Measurements from ENCODE around the gene LBR. TPM values are rescaled to one million over a fixed set of nuclear protein-coding genes. Genes with fewer than 3 reads are reported as not detected.
A peak's percentile ranks its signal among the peaks of the same experiment; 100 is the strongest.

LBR gene
- total and polyA plus RNA-seq, 2 of the 4 experiments (the other 2 are of a cell fraction) = 21.3 to 24.9 TPM

GRCh38 chr1:225464851-225465792, 37.3 kb upstream of the LBR start:
- peak; percentile 10; the same call in 1 of the 2 replicates for ATAC-seq (ENCODE audit: low read depth)
- Histone ChIP-seq H3K4ac (ENCODE audit: low read depth, low read length) (no peak overlapping the region), H3K4me3 (ENCODE audit: insufficient read depth, low read depth, low read length) (no peak overlapping the region), H4K8ac (ENCODE audit: low read depth in 2 of 2, low read length in 2 of 2) (no peak overlapping the region), H2AFZ (replicated peaks; ENCODE audit: low read length, poor library complexity) (peak overlapping the region; percentile 1), H3K56ac (ENCODE audit: extremely low read depth, insufficient read depth, low read length) (no peak overlapping the region), H3K23ac (ENCODE audit: low read depth, low read length) (no peak overlapping the region), H4K20me1 (ENCODE audit: insufficient read depth, low read length) (no peaks in the 10 kb centered on the region; the same call in 1 of the 2 replicates), H3K9me3 (ENCODE audit: control insufficient read depth, insufficient read depth, low read length) (no peaks in the 10 kb centered on the region), H3K9me1 (ENCODE audit: insufficient read depth, low read length) (0 out of 2 replicates have a peak, but pooled peaks cover 4% of the 10 kb centered on the region), H2BK120ac (ENCODE audit: low read depth, low read length) (no peak overlapping the region), H4K91ac (ENCODE audit: insufficient read depth, low read depth, low read length) (no peak overlapping the region), H2AK9ac (replicated peaks; ENCODE audit: low read depth, low read length, poor library complexity) (no peak overlapping the region), H3K27ac (ENCODE audit: insufficient read depth, low read length) (no peak overlapping the region), H2AK5ac (ENCODE audit: low read depth, low read length) (no peak overlapping the region), H3K18ac (ENCODE audit: low read depth, low read length) (no peak overlapping the region), H3K14ac (replicated peaks; ENCODE audit: low read depth, low read length) (no peak overlapping the region), H3K9ac (ENCODE audit: low read depth, low read length) (no peak overlapping the region), H4K5ac (ENCODE audit: low read depth, low read length) (no peak overlapping the region), H3K4me2 (ENCODE audit: low read depth, low read length) (no peak overlapping the region), H2BK5ac (ENCODE audit: low read depth, low read length, poor library complexity, severe bottlenecking) (no peak overlapping the region), H3K36me3 (ENCODE audit: control insufficient read depth, insufficient read depth, low read length) (no peaks in the 10 kb centered on the region), H2BK20ac (ENCODE audit: low read depth, low read length) (no peak overlapping the region), H3K79me1 (ENCODE audit: low read depth in 1 of 2, low read length in 2 of 2) (no peaks in the 10 kb centered on the region), H3K27me3 (ENCODE audit: control insufficient read depth, insufficient read depth, low read length) (0 out of 2 replicates have a peak, but pooled peaks cover 1% of the 10 kb centered on the region), H2BK15ac (ENCODE audit: low read depth, low read length) (no peak overlapping the region), H3K4me1 (ENCODE audit: control insufficient read depth, insufficient read depth, low read length) (peaks cover 7% of the 10 kb centered on the region; the same call in 1 of the 2 replicates)
- no TSS peak for BruUV-seq (replicated peaks)
- in situ Hi-C loops (cut with MboI; ENCODE audit: low sequenced_read_pairs) = no loop called here
- 70% methylated on average over 10 of the region's 15 CpGs; no CpG with 5 or more reads in 1 of the 2 experiments for WGBS, 2 experiments (ENCODE audit: extremely low coverage in 2 of 2, insufficient read length in 1 of 2)
- dilution Hi-C loops (cut with HindIII; ENCODE audit: low sequenced_read_pairs, unreplicated experiment) = loop anchor here (25.0 kb wide), 1 partner anchor 522 kb away; the partner anchor contains the start of gene SDE2
- ChIA-PET CTCF (interaction anchor here (1.4 kb wide), 1 partner anchor 9 kb away, joined by 5 read pairs; no protein-coding TSS in a partner anchor), POLR2A (ENCODE audit: unreplicated experiment) (no interaction called here)
- TF ChIP-seq CHD1 (IDR thresholded peaks at IDR 0.05; ENCODE audit: low read depth, low read length) = no peak
- TF ChIP-seq USF2 (IDR thresholded peaks at IDR 0.05; ENCODE audit: low read depth, low read length) = no peak
- TF ChIP-seq ELK1 (IDR thresholded peaks at IDR 0.05; ENCODE audit: borderline replicate concordance, low read depth, low read length) = no peak
- no peak for TF ChIP-seq RAD21 (IDR thresholded peaks at IDR 0.05; ENCODE audit: low read length)
- TF ChIP-seq NFE2L2 (IDR thresholded peaks at IDR 0.05; ENCODE audit: low read depth, low read length) = no peak
- TF ChIP-seq POLR2A (IDR thresholded peaks at IDR 0.05; ENCODE audit: low read depth, low read length) = no peak
- TF ChIP-seq RFX5 (IDR thresholded peaks at IDR 0.05; ENCODE audit: low read depth, low read length) = no peak
- TF ChIP-seq CTCF (conservative IDR thresholded peaks at IDR 0.05; ENCODE audit: low read depth, low read length) = no peak
- intact Hi-C loops (cut with micrococcal nuclease) = no loop called here
- no peak for DNase-seq

All from IMR-90 (cell line).